Measurements from ENCODE around the gene UGT2B17. TPM values are rescaled to one million over a fixed set of nuclear protein-coding genes. Genes with fewer than 3 reads are reported as not detected.

Gene UGT2B17
- total RNA-seq: not detected in 2 replicates

DNA sequence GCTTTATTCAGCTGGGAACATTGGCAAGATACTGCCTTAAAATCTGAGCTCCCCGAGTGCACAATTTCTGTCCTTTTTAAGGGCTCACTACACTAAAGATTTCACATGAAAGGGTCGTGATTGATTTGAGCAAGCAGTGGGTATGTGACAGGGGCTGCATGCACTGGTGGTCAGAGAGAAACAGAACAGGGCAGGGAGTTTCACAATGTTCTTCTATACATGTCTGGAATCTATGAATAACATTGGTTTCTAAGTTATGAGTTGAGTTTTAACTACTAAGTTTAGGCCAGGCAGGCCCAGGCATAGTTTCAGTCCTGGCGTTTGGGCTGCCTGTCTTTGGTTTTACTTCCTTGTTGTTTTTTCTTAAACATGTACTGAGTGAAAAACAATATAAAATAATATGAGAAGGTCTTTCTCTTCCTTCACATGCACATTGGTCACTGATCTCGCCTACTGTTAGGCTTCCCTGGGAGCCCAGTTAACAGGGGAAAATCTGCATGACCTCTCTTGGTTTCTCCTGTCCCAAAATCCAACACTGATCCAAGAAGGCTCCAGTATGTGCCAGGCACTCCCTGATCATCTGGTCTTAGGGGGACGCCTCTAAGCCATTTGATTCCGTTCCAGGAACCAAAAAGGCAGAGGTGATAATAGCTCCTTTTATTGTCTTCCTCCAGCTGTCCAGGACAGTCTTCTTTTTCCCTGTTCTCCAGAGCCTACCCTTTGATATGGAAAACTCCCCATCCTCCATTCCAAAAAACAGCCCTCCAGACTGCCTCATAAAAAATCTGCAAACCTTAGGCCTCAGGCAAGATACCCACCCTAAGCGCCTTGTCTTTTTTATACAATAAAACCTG, at the start of gene UGT2B17:
Gene UGT2B17, minus strand, starts transcription at position 51 of the 854 bp plus-strand sequence. CDS start 7,838 bp downstream, outside the sequence.

Other genes with a start within 250 kb of the UGT2B17 start
- gene YTHDC1, start 226.2 kb downstream of the UGT2B17 start, total RNA-seq: 27.7 and 31.4 TPM in 2 replicates
- not detected in 2 replicates for gene TMPRSS11E, start 128.9 kb downstream of the UGT2B17 start, total RNA-seq
- not detected in 2 replicates for gene UGT2B15, start 94.3 kb upstream of the UGT2B17 start, total RNA-seq
- gene UGT2B10, start 239.7 kb upstream of the UGT2B17 start, total RNA-seq: not detected in 2 replicates

All from myometrial cell (primary cell).